Measurements from ENCODE around the gene HSD17B1. TPM values are rescaled to one million over a fixed set of nuclear protein-coding genes. Genes with fewer than 3 reads are reported as not detected.

The HSD17B1 gene
- total and polyA plus RNA-seq, 2 donors (not counting 3 experiments of a cell fraction or from before 2014, with no cell fraction given), result 0.22 to 1.0 TPM

- Histone ChIP-seq H3K27ac (ENCODE audit: insufficient read depth, low read depth, low read length) (no peak overlapping the region), H3K9ac (replicated peaks; ENCODE audit: extremely low read depth, insufficient read depth, low read length) (no peak overlapping the region), H3K79me2 (ENCODE audit: control insufficient read depth, insufficient read depth, low read length) (peaks cover 10% of the 10 kb centered on the region), H3K36me3 (ENCODE audit: control insufficient read depth in 2 of 2, extremely low read depth in 1 of 2, insufficient read depth in 2 of 2, low read length in 2 of 2) (no peaks in the 10 kb centered on the region), H3K4me1 (ENCODE audit: control insufficient read depth, extremely low read depth, insufficient read depth, low read length) (peaks cover 5% of the 10 kb centered on the region), H3K4me2 (ENCODE audit: insufficient read depth, low read length) (peak overlapping the region; percentile 42), H3K9me3 (replicated peaks; ENCODE audit: control insufficient read depth, insufficient read depth, low read length) (no peaks in the 10 kb centered on the region), H3K9me1 (replicated peaks; ENCODE audit: control insufficient read depth, extremely low read depth, insufficient read depth, low read length) (no peaks in the 10 kb centered on the region), H2AFZ (ENCODE audit: low read depth, low read length) (no peak overlapping the region), H3K27me3 (ENCODE audit: control insufficient read depth in 2 of 2, insufficient read depth in 2 of 2, low read length in 2 of 2) (no peaks in the 10 kb centered on the region), H3K4me3 (replicated peaks in 1 of 3; ENCODE audit: insufficient read depth in 1 of 3, low read depth in 1 of 3, low read length in 3 of 3) (no peak overlapping the region), H4K20me1 (replicated peaks; ENCODE audit: control insufficient read depth, extremely low read depth, insufficient read depth, low read length) (no peaks in the 10 kb centered on the region)
- dilution Hi-C loops (cut with MboI; ENCODE audit: extremely low pct_ligation_motif_present, low sequenced_read_pairs) (no loop called here), intact Hi-C loops (cut with micrococcal nuclease) (no loop called here)
- FAIRE-seq (no peak), DNase-seq (ENCODE audit: low read depth, low spot score) (no peak)
- BruUV-seq (replicated peaks), result no TSS peak
- ChIA-PET POLR2A (no interaction called here), CTCF (interaction anchor here (0.8 to 1.3 kb wide), 4 partner anchors 9 to 130 kb away, joined by 3 read pairs; no protein-coding TSS in a partner anchor)
- TF ChIP-seq EZH2 (IDR thresholded peaks at IDR 0.05; ENCODE audit: borderline replicate concordance, low read depth, low read length, severe bottlenecking) (no peak), JUN (IDR thresholded peaks at IDR 0.05; ENCODE audit: borderline replicate concordance, insufficient read depth, insufficient read length, low read depth) (no peak), POLR2A (IDR thresholded peaks at IDR 0.05; ENCODE audit: low read depth, low read length) (no peak), POLR2AphosphoS5 (IDR thresholded peaks at IDR 0.05; ENCODE audit: insufficient read depth, low read depth, low read length) (no peak), GATA2 (IDR thresholded peaks at IDR 0.05; ENCODE audit: insufficient read depth, insufficient read length, low read depth, low read length) (no peak), CTCF (IDR thresholded peaks at IDR 0.05; ENCODE audit: extremely low read depth in 1 of 2, insufficient read depth in 1 of 2, low read depth in 1 of 2, low read length in 2 of 2) (no peak), FOS (IDR thresholded peaks at IDR 0.05; ENCODE audit: borderline replicate concordance, insufficient read depth, low read length) (no peak), MYC (IDR thresholded peaks at IDR 0.05; ENCODE audit: low read depth, low read length) (no peak)
- TF ChIP-seq, protein P1, sequence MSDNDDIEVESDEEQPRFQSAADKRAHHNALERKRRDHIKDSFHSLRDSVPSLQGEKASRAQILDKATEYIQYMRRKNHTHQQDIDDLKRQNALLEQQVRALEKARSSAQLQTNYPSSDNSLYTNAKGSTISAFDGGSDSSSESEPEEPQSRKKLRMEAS (IDR thresholded peaks at IDR 0.05; ENCODE audit: insufficient read depth, insufficient read length), result no peak
Observed at GRCh38 chr17:42548993-42549755, 3.5 kb upstream of the HSD17B1 start.
